GM12878 (cell line): ENCODE data around the gene OMP. TPM values are rescaled to one million over a fixed set of nuclear protein-coding genes. Genes with fewer than 3 reads are reported as not detected.

Experiments
- ATAC-seq: fragments of 200-7000 bp; cut with Tn5 transposase; 3 replicates; pipeline ENCODE4 v1.9.1; 2020; ENCODE audit warnings: mild to moderate bottlenecking, moderate library complexity
- BruUV-seq: library from RNA; stranded (reverse); fragments of 400-500 nt; replicated peaks from 2 replicates; lab custom pipeline; 2021; lab: Mats Ljungman, UMichigan
- CTCF ChIA-PET: fragments of 300-600 bp; sonication (Branson Sonifier 250); formaldehyde crosslinking; extraction: SDS; loops from one replicate; lab custom pipeline; 2021; ENCODE audit warnings: inconsistent platforms; lab: Yijun Ruan, JAX
- POLR2A ChIA-PET: fragments of 350-600 bp; formaldehyde crosslinking; extraction: SDS; loops from one replicate; lab custom pipeline; 2021; ENCODE audit warnings: inconsistent platforms; lab: Charles Lee
- RAD21 ChIA-PET: fragments of 300-600 bp; sonication (Branson Sonifier 250); formaldehyde crosslinking; loops from one replicate; lab custom pipeline; 2023; ENCODE audit warnings: antibody characterized with exemption; ENCODE audit not compliant: unreplicated experiment; lab: Charles Lee
- SMC1A ChIA-PET: fragments of 300-600 bp; sonication (Branson Sonifier 250); formaldehyde crosslinking; loops from one replicate; lab custom pipeline; 2023; ENCODE audit not compliant: unreplicated experiment, uncharacterized antibody; lab: Charles Lee
- DNase-seq: peaks from one replicate; pipeline ENCODE4 v3.0.0-alpha.2; 2011; ENCODE audit warnings: low read depth, low spot score
- FAIRE-seq: peaks from 3 replicates; lab custom pipeline; 2011; peaks lifted over from hg19 to GRCh38; lab: Jason Lieb, UNC
- H2AFZ ChIP-seq: 2 replicates; pipeline ENCODE4 v1.6.0; 2011; ENCODE audit warnings: low read depth, low read length, control low read depth; ENCODE audit not compliant: control insufficient read depth
- H3K27ac ChIP-seq: 2 replicates; pipeline ENCODE4 v1.5.1; 2011; ENCODE audit warnings: control low read depth; ENCODE audit not compliant: control insufficient read depth, insufficient read depth
- H3K27me3 ChIP-seq, 2 experiments: replicated peaks in 1 of 2; 2 replicates each; pipeline versions ENCODE4 v1.6.0 to v1.6.1; 2011; ENCODE audit warnings: low read length in 1 of 2; ENCODE audit not compliant: control insufficient read depth in 2 of 2, insufficient read depth in 2 of 2
- H3K36me3 ChIP-seq, 2 experiments: 2 replicates each; pipeline ENCODE4 v1.5.1; 2011; ENCODE audit warnings: low read length in 1 of 2; ENCODE audit not compliant: control insufficient read depth in 2 of 2, insufficient read depth in 2 of 2
- H3K4me1 ChIP-seq: 2 replicates; pipeline ENCODE4 v1.6.1; 2011; ENCODE audit warnings: mild to moderate bottlenecking, low read length, moderate library complexity, mixed read lengths; ENCODE audit not compliant: control insufficient read depth, insufficient read depth
- H3K4me2 ChIP-seq: 2 replicates; pipeline ENCODE4 v1.6.0; 2011; ENCODE audit warnings: control low read depth; ENCODE audit not compliant: control insufficient read depth, insufficient read depth
- H3K4me3 ChIP-seq: fragments of 200-600 bp; sonication (generic); 2 replicates; pipeline ENCODE4 v1.5.1; 2016
- H3K79me2 ChIP-seq: 2 replicates; pipeline ENCODE4 v1.6.0; 2011; ENCODE audit warnings: low read length; ENCODE audit not compliant: control insufficient read depth, insufficient read depth
- H3K9ac ChIP-seq: 2 replicates; pipeline ENCODE4 v1.8.0; 2011; ENCODE audit warnings: low read length, control low read depth, mixed read lengths; ENCODE audit not compliant: control insufficient read depth, insufficient read depth
- H3K9me3 ChIP-seq: replicated peaks from 3 replicates; pipeline ENCODE4 v1.5.1; 2011; ENCODE audit warnings: mild to moderate bottlenecking, low read length; ENCODE audit not compliant: control insufficient read depth, insufficient read depth
- H4K20me1 ChIP-seq: 2 replicates; pipeline ENCODE4 v1.6.0; 2011; ENCODE audit not compliant: control insufficient read depth, insufficient read depth
- CREM ChIP-seq: IDR thresholded peaks from 2 replicates; pipeline ENCODE4 v1.6.1; 2014; ENCODE audit warnings: antibody characterized with exemption, low read depth
- MYC ChIP-seq: IDR thresholded peaks from 2 replicates; pipeline ENCODE4 v1.6.1; 2011; ENCODE audit warnings: mild to moderate bottlenecking, low read length, moderate library complexity, inconsistent platforms; ENCODE audit not compliant: insufficient read depth, insufficient replicate concordance, insufficient read length, severe bottlenecking
- PAX8 ChIP-seq: fragments of 450-650 bp; IDR thresholded peaks from 2 replicates; pipeline ENCODE4 v1.6.1; 2017; ENCODE audit warnings: mild to moderate bottlenecking, moderate library complexity
- POLR2AphosphoS5 ChIP-seq: IDR thresholded peaks from 2 replicates; pipeline ENCODE4 v1.6.1; 2011; ENCODE audit warnings: mild to moderate bottlenecking, low read length, inconsistent platforms
- SMARCA5 ChIP-seq: fragments of 450-650 bp; IDR thresholded peaks from 2 replicates; pipeline ENCODE4 v1.6.1; 2017; ENCODE audit warnings: mild to moderate bottlenecking
- TCF12 ChIP-seq: IDR thresholded peaks from 2 replicates; pipeline ENCODE4 v1.6.1; 2011; ENCODE audit warnings: low read depth, mild to moderate bottlenecking, low read length
- ZNF384 ChIP-seq: IDR thresholded peaks from 2 replicates; pipeline ENCODE4 v1.6.1; 2012; ENCODE audit warnings: low read depth, mild to moderate bottlenecking, low read length, improper control_type of control experiment, borderline replicate concordance
- WGBS: methylation state at CpG from one replicate; pipeline ENCODE4 v1.1.6; 2016; ENCODE audit warnings: low lambda C conversion rate; ENCODE audit not compliant: insufficient replicate concordance, insufficient coverage; ENCODE audit errors: missing lambda C conversion rate; 5-methylcytosine and 5-hydroxymethylcytosine counted together
- in situ Hi-C: fragments of 300-500 bp; cut with MboI; formaldehyde crosslinking; loops from 9 replicates; pipeline ENCODE4 v1.14.3; 2018; ENCODE audit warnings: mixed read lengths
- intact Hi-C: fragments of 100-400 bp; cut with micrococcal nuclease; formaldehyde crosslinking; loops from one replicate; pipeline ENCODE4 v1.14.2; 2022; ENCODE audit not compliant: unreplicated experiment
- polyA plus RNA-seq, 11 experiments: library from polyadenylated mRNA; depleted of rRNA in 4 of 11; unstranded in 6 of 11; stranded (reverse) in 5 of 11; fragments of >200 nt; fragmentation: Nextera tagmentation in 4 of 11; fragmentation: Illumina TruSeq in 1 of 11; extraction: Ambion mirVana in 4 of 11; extraction: Trizol in 1 of 11; gene quantifications; 1 replicate in 1 of 11; 2 replicates in 10 of 11; pipeline versions ENCODE4 v1.2.1 to v1.2.3, GENCODE V29; 2011 to 2016; ENCODE audit warnings: inconsistent platforms in 2 of 11, missing spikeins in 2 of 11, low read depth in 1 of 11
- total RNA-seq, 4 experiments: library from RNA; depleted of rRNA in 3 of 4; stranded (reverse); fragments of >200 nt in 3 of 4; fragmentation: Illumina TruSeq in 1 of 4; extraction: Trizol in 1 of 4; gene quantifications; 2 replicates each; pipeline versions ENCODE4 v1.2.1 to v1.2.3, GENCODE V29; 2013 to 2021
- TF ChIP-seq, protein P1 (sequence below): fragments of 450-650 bp; IDR thresholded peaks from 2 replicates; pipeline ENCODE4 v1.6.1; 2017; ENCODE audit warnings: mild to moderate bottlenecking, moderate library complexity
- TF ChIP-seq, protein P2 (sequence below): fragments of 450-650 bp; IDR thresholded peaks from 2 replicates; pipeline ENCODE4 v1.6.1; 2016; ENCODE audit warnings: mild to moderate bottlenecking, moderate library complexity, borderline replicate concordance

The OMP gene
- total and polyA plus RNA-seq, 10 of the 15 experiments (the other 5 are each of a cell fraction or from before 2014, with no cell fraction given): not detected

DNA sequence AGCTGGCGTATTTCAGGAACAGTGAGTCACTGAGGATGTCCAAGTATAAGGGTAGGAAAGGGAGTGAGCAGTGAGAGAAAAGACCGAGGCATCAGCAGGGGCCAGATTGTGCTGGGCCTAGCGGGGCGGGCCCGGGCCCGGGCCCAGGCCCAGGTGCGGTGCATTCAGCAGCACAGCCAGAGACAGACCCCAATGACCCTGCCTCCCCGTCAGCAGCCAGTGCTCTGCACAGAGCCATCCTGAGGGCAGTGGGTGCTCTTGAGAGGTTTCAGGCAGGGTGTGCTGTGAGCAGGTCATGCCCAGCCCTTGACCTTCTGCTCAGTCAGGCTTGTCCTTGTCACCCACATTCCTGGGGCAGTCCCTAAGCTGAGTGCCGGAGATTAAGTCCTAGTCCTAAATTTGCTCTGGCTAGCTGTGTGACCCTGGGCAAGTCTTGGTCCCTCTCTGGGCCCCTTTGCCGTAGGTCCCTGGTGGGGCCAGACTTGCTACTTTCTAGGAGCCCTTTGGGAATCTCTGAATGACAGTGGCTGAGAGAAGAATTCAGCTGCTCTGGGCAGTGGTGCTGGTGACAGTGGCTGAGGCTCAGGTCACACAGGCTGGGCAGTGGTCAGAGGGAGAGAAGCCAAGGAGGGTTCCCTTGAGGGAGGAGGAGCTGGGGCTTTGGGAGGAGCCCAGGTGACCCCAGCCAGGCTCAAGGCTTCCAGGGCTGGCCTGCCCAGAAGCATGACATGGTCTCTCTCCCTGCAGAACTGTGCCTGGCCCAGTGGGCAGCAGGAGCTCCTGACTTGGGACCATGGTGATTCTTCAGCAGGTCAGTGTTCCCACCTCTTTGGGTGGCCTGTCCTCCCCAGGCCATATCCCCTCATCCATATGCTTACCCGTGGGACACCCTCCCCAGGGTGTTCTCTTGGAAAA lies 27.5 kb downstream of the OMP start:
- in situ Hi-C loops: no loop called here
- no peak for ATAC-seq
- Histone ChIP-seq H3K79me2 (no peaks in the 10 kb centered on the region), H3K9me3 (no peaks in the 10 kb centered on the region), H3K4me1 (0 out of 2 replicates have a peak, but pooled peaks cover 3% of the 10 kb centered on the region), H3K36me3 (no peaks in the 10 kb centered on the region), H2AFZ (no peak overlapping the region), H3K27ac (no peak overlapping the region), H3K27me3 (peaks cover 0 to 3% of the 10 kb centered on the region in 2 experiments; a peak in 2 of 4 replicates), H3K4me2 (no peak overlapping the region), H3K9ac (no peak overlapping the region), H4K20me1 (no peaks in the 10 kb centered on the region), H3K4me3 (no peak overlapping the region)
- no peak for DNase-seq
- POLR2A ChIA-PET: no interaction called here
- TF ChIP-seq, protein P1, sequence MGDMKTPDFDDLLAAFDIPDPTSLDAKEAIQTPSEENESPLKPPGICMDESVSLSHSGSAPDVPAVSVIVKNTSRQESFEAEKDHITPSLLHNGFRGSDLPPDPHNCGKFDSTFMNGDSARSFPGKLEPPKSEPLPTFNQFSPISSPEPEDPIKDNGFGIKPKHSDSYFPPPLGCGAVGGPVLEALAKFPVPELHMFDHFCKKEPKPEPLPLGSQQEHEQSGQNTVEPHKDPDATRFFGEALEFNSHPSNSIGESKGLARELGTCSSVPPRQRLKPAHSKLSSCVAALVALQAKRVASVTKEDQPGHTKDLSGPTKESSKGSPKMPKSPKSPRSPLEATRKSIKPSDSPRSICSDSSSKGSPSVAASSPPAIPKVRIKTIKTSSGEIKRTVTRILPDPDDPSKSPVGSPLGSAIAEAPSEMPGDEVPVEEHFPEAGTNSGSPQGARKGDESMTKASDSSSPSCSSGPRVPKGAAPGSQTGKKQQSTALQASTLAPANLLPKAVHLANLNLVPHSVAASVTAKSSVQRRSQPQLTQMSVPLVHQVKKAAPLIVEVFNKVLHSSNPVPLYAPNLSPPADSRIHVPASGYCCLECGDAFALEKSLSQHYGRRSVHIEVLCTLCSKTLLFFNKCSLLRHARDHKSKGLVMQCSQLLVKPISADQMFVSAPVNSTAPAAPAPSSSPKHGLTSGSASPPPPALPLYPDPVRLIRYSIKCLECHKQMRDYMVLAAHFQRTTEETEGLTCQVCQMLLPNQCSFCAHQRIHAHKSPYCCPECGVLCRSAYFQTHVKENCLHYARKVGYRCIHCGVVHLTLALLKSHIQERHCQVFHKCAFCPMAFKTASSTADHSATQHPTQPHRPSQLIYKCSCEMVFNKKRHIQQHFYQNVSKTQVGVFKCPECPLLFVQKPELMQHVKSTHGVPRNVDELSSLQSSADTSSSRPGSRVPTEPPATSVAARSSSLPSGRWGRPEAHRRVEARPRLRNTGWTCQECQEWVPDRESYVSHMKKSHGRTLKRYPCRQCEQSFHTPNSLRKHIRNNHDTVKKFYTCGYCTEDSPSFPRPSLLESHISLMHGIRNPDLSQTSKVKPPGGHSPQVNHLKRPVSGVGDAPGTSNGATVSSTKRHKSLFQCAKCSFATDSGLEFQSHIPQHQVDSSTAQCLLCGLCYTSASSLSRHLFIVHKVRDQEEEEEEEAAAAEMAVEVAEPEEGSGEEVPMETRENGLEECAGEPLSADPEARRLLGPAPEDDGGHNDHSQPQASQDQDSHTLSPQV: no peak
- TF ChIP-seq CREM (no peak), MYC (no peak), TCF12 (no peak), ZNF384 (no peak), SMARCA5 (no peak), POLR2AphosphoS5 (no peak), PAX8 (no peak)
- TF ChIP-seq, protein P2, sequence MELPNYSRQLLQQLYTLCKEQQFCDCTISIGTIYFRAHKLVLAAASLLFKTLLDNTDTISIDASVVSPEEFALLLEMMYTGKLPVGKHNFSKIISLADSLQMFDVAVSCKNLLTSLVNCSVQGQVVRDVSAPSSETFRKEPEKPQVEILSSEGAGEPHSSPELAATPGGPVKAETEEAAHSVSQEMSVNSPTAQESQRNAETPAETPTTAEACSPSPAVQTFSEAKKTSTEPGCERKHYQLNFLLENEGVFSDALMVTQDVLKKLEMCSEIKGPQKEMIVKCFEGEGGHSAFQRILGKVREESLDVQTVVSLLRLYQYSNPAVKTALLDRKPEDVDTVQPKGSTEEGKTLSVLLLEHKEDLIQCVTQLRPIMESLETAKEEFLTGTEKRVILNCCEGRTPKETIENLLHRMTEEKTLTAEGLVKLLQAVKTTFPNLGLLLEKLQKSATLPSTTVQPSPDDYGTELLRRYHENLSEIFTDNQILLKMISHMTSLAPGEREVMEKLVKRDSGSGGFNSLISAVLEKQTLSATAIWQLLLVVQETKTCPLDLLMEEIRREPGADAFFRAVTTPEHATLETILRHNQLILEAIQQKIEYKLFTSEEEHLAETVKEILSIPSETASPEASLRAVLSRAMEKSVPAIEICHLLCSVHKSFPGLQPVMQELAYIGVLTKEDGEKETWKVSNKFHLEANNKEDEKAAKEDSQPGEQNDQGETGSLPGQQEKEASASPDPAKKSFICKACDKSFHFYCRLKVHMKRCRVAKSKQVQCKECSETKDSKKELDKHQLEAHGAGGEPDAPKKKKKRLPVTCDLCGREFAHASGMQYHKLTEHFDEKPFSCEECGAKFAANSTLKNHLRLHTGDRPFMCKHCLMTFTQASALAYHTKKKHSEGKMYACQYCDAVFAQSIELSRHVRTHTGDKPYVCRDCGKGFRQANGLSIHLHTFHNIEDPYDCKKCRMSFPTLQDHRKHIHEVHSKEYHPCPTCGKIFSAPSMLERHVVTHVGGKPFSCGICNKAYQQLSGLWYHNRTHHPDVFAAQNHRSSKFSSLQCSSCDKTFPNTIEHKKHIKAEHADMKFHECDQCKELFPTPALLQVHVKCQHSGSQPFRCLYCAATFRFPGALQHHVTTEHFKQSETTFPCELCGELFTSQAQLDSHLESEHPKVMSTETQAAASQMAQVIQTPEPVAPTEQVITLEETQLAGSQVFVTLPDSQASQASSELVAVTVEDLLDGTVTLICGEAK: no peak
- CTCF ChIA-PET: interaction anchor here (0.6 to 1.1 kb wide), 3 partner anchors 418 to 531 kb away, joined by 3 to 4 read pairs (median 4); no protein-coding TSS in a partner anchor
- RAD21 ChIA-PET: no interaction called here
- SMC1A ChIA-PET: interaction anchor here (1.1 kb wide), 1 partner anchor 56 kb away, joined by 3 read pairs; no protein-coding TSS in a partner anchor
- FAIRE-seq: no peak
- BruUV-seq: no TSS peak
- intact Hi-C loops: loop anchor here (5.0 kb wide), 1 partner anchor 417 kb away; no protein-coding TSS in a partner anchor
- WGBS: 50% methylated on average over 11 of the region's 11 CpGs
